ENCODE data around the gene APPBP2.

- no peak for TF ChIP-seq CTCF (conservative IDR thresholded peaks at IDR 0.05; ENCODE audit: low read depth, low read length)
- TF ChIP-seq EZH2 (IDR thresholded peaks at IDR 0.05; ENCODE audit: borderline replicate concordance, low read depth, low read length, poor library complexity, severe bottlenecking): no peak
These were observed 12.0 kb downstream of the APPBP2 start for GRCh38 chr17:60514053-60514452.
